DND-41 (cell line): ENCODE data around the gene MYO1D.

Source experiments
- EZH2 ChIP-seq: IDR thresholded peaks from 3 replicates; pipeline ENCODE4 v1.6.1; 2012; ENCODE audit warnings: borderline replicate concordance, low read depth, mild to moderate bottlenecking, moderate library complexity, low read length, inconsistent platforms; ENCODE audit not compliant: severe bottlenecking
- TF ChIP-seq, protein P1 (sequence below): IDR thresholded peaks from 2 replicates; pipeline ENCODE4 v1.5.1; 2012; ENCODE audit warnings: borderline replicate concordance, low read length, moderate library complexity, mild to moderate bottlenecking; ENCODE audit not compliant: poor library complexity, severe bottlenecking; ENCODE audit errors: extremely low read depth

DNA sequence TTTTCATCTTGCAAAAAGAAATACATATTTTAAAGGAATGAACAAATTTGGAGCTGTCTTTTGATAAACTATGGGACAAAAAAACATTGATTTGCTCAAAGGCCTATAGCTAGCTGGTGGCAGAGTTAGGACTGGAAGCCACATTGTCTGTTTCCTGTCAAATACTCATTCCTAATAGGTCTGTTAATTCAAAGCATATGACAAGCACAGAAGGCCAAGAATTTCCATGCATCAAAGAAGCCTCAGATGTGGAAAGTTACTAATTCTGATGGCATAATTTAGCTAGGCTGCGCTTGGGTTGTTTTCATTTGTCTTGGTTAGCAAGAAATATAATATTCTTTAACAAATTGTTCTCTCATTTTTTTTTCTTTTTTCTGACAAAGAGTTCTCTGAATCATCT is 292.1 kb downstream of the MYO1D start:
- TF ChIP-seq, protein P1, sequence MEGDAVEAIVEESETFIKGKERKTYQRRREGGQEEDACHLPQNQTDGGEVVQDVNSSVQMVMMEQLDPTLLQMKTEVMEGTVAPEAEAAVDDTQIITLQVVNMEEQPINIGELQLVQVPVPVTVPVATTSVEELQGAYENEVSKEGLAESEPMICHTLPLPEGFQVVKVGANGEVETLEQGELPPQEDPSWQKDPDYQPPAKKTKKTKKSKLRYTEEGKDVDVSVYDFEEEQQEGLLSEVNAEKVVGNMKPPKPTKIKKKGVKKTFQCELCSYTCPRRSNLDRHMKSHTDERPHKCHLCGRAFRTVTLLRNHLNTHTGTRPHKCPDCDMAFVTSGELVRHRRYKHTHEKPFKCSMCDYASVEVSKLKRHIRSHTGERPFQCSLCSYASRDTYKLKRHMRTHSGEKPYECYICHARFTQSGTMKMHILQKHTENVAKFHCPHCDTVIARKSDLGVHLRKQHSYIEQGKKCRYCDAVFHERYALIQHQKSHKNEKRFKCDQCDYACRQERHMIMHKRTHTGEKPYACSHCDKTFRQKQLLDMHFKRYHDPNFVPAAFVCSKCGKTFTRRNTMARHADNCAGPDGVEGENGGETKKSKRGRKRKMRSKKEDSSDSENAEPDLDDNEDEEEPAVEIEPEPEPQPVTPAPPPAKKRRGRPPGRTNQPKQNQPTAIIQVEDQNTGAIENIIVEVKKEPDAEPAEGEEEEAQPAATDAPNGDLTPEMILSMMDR, result no peak
- no peak for TF ChIP-seq EZH2
